ENCODE results near the gene WDR43.

Gene WDR43

GRCh38 chr2:28905533-28905932 lies 11.1 kb downstream of the WDR43 start:
- no peak for DNase-seq
- in situ Hi-C loops (cut with HindIII; ENCODE audit: low pct_ligation_motif_present, low pct_unique_long_range_greater_than_20kb, low sequenced_read_pairs), result no loop called here

- no peak for DNase-seq
- in situ Hi-C loops (cut with HindIII; ENCODE audit: low pct_ligation_motif_present, low pct_unique_long_range_greater_than_20kb, low sequenced_read_pairs), result no loop called here
These were observed 11.9 kb downstream of the WDR43 start for GRCh38 chr2:28906376-28906775.

- in situ Hi-C loops (cut with HindIII; ENCODE audit: low pct_ligation_motif_present, low pct_unique_long_range_greater_than_20kb, low sequenced_read_pairs), result no loop called here
- DNase-seq, result no peak
These were observed 12.4 kb downstream of the WDR43 start for GRCh38 chr2:28906821-28907220.

- no peak for DNase-seq
- in situ Hi-C loops (cut with HindIII; ENCODE audit: low pct_ligation_motif_present, low pct_unique_long_range_greater_than_20kb, low sequenced_read_pairs), result no loop called here
These were observed 13.7 kb downstream of the WDR43 start for GRCh38 chr2:28908172-28908571.

GRCh38 chr2:28909655-28910353 lies 15.3 kb downstream of the WDR43 start:
- in situ Hi-C loops (cut with HindIII; ENCODE audit: low pct_ligation_motif_present, low pct_unique_long_range_greater_than_20kb, low sequenced_read_pairs), result no loop called here
- no peak for DNase-seq

- in situ Hi-C loops (cut with HindIII; ENCODE audit: low pct_ligation_motif_present, low pct_unique_long_range_greater_than_20kb, low sequenced_read_pairs), result no loop called here
- DNase-seq, result no peak
These were observed 21.5 kb downstream of the WDR43 start for GRCh38 chr2:28915939-28916338.

- no peak for DNase-seq
- in situ Hi-C loops (cut with HindIII; ENCODE audit: low pct_ligation_motif_present, low pct_unique_long_range_greater_than_20kb, low sequenced_read_pairs), result no loop called here
These were observed 32.4 kb downstream of the WDR43 start for GRCh38 chr2:28926847-28927246.

- DNase-seq, result no peak
- in situ Hi-C loops (cut with HindIII; ENCODE audit: low pct_ligation_motif_present, low pct_unique_long_range_greater_than_20kb, low sequenced_read_pairs), result no loop called here
These were observed 33.0 kb downstream of the WDR43 start for GRCh38 chr2:28927469-28927868.

- DNase-seq, result no peak
- in situ Hi-C loops (cut with HindIII; ENCODE audit: low pct_ligation_motif_present, low pct_unique_long_range_greater_than_20kb, low sequenced_read_pairs), result no loop called here
These were observed 33.4 kb downstream of the WDR43 start for GRCh38 chr2:28927878-28928277.

- in situ Hi-C loops (cut with HindIII; ENCODE audit: low pct_ligation_motif_present, low pct_unique_long_range_greater_than_20kb, low sequenced_read_pairs), result no loop called here
These were observed 35.1 kb downstream of the WDR43 start for GRCh38 chr2:28929581-28929980.

GRCh38 chr2:28930205-28930604 lies 35.7 kb downstream of the WDR43 start:
- in situ Hi-C loops (cut with HindIII; ENCODE audit: low pct_ligation_motif_present, low pct_unique_long_range_greater_than_20kb, low sequenced_read_pairs), result no loop called here
- peak; percentile 33 for DNase-seq

More at GRCh38 chr2:28929581-28929980, 35.1 kb downstream of the WDR43 start:
- peak; percentile 59 for DNase-seq

GRCh38 chr2:28934769-28935168 lies 40.3 kb downstream of the WDR43 start:
- in situ Hi-C loops (cut with HindIII; ENCODE audit: low pct_ligation_motif_present, low pct_unique_long_range_greater_than_20kb, low sequenced_read_pairs), result no loop called here
- DNase-seq, result no peak

- in situ Hi-C loops (cut with HindIII; ENCODE audit: low pct_ligation_motif_present, low pct_unique_long_range_greater_than_20kb, low sequenced_read_pairs), result no loop called here
- no peak for DNase-seq
These were observed 46.5 kb downstream of the WDR43 start for GRCh38 chr2:28941008-28941407.

- in situ Hi-C loops (cut with HindIII; ENCODE audit: low pct_ligation_motif_present, low pct_unique_long_range_greater_than_20kb, low sequenced_read_pairs), result no loop called here
- no peak for DNase-seq
These were observed 50.2 kb downstream of the WDR43 start for GRCh38 chr2:28944535-28945248.

- in situ Hi-C loops (cut with HindIII; ENCODE audit: low pct_ligation_motif_present, low pct_unique_long_range_greater_than_20kb, low sequenced_read_pairs), result no loop called here
These were observed 53.7 kb downstream of the WDR43 start for GRCh38 chr2:28948160-28948559.

GRCh38 chr2:28949190-28949589 lies 54.7 kb downstream of the WDR43 start:
- no peak for DNase-seq
- in situ Hi-C loops (cut with HindIII; ENCODE audit: low pct_ligation_motif_present, low pct_unique_long_range_greater_than_20kb, low sequenced_read_pairs), result no loop called here

More at GRCh38 chr2:28948160-28948559, 53.7 kb downstream of the WDR43 start:
- DNase-seq, result no peak

- DNase-seq, result no peak
- in situ Hi-C loops (cut with HindIII; ENCODE audit: low pct_ligation_motif_present, low pct_unique_long_range_greater_than_20kb, low sequenced_read_pairs), result loop anchor here (10.0 kb wide), 1 partner anchor 245 kb away; no protein-coding TSS in a partner anchor
These were observed 55.3 kb downstream of the WDR43 start for GRCh38 chr2:28949617-28950305.

GRCh38 chr2:28950941-28951630 lies 56.6 kb downstream of the WDR43 start:
- in situ Hi-C loops (cut with HindIII; ENCODE audit: low pct_ligation_motif_present, low pct_unique_long_range_greater_than_20kb, low sequenced_read_pairs), result loop anchor here (10.0 kb wide), 1 partner anchor 244 kb away; no protein-coding TSS in a partner anchor
- no peak for DNase-seq

Measured in ACHN (cell line).